ENCODE data around the gene WRNIP1. TPM values are rescaled to one million over a fixed set of nuclear protein-coding genes. Genes with fewer than 3 reads are reported as not detected.

The WRNIP1 gene
- total and polyA plus RNA-seq, 2 of the 13 experiments (the other 11 are each of a cell fraction or from before 2014, with no cell fraction given) = 77.7 to 90.3 TPM

DNA sequence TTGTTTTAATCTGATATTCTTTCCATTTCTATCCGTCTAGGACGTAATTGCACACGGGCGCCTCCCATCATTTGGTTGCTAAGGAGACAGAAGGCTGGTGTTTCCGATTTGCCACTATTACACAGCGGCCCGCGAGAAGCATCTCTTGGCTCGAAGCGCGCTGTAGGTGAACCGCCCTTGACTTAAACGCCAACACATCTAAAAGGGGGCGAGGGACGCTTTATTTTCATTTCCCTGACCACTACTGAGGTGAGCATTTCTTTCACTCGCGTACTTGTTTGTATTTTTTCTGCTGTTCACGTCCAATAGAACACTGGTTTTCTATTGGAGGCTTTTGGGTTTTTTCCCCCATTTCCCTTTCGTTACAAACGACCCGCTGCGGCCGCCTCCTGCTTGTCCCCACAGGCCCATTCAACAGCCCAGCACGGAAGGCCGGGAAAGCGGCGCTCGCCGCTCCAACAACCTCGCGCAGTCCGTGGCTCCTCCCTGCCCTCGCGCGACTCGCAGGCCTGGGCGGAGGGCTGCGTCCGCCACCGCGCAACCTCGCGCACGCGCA, 505 bp upstream of the WRNIP1 start (continued):
- TF ChIP-seq, protein P1, sequence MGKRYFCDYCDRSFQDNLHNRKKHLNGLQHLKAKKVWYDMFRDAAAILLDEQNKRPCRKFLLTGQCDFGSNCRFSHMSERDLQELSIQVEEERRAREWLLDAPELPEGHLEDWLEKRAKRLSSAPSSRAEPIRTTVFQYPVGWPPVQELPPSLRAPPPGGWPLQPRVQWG (CRISPR knock-in tag; IDR thresholded peaks at IDR 0.05; ENCODE audit: borderline replicate concordance, low read depth) = no peak
- TF ChIP-seq ZNF678 (CRISPR knock-in tag; IDR thresholded peaks at IDR 0.05) (no peak), SP4 (CRISPR knock-in tag; IDR thresholded peaks at IDR 0.05) (no peak), PCBP1 (IDR thresholded peaks at IDR 0.05; ENCODE audit: borderline replicate concordance, low read depth, low read length) (no peak), POLR2G (IDR thresholded peaks at IDR 0.05; ENCODE audit: low read depth, low read length) (peak; percentile 90), TBX2 (CRISPR knock-in tag; IDR thresholded peaks at IDR 0.05; ENCODE audit: borderline replicate concordance) (no peak), KDM6A (CRISPR knock-in tag; IDR thresholded peaks at IDR 0.05; ENCODE audit: low read depth) (no peak), NBN (conservative IDR thresholded peaks at IDR 0.05) (no peak), ZNF616 (CRISPR knock-in tag; IDR thresholded peaks at IDR 0.05; ENCODE audit: low read depth) (no peak), GFI1 (CRISPR knock-in tag; IDR thresholded peaks at IDR 0.05; ENCODE audit: borderline replicate concordance) (no peak), ZNF235 (CRISPR knock-in tag; IDR thresholded peaks at IDR 0.05; ENCODE audit: borderline replicate concordance) (no peak), CHD4 (IDR thresholded peaks at IDR 0.05; ENCODE audit: borderline replicate concordance, low read length) (no peak), ZNF615 (CRISPR knock-in tag; IDR thresholded peaks at IDR 0.05; ENCODE audit: borderline replicate concordance) (no peak), THAP11 (CRISPR knock-in tag; IDR thresholded peaks at IDR 0.05) (no peak), ZNF567 (CRISPR knock-in tag; IDR thresholded peaks at IDR 0.05; ENCODE audit: borderline replicate concordance) (no peak), GLI4 (CRISPR knock-in tag; IDR thresholded peaks at IDR 0.05; ENCODE audit: borderline replicate concordance) (no peak), SIX1 (CRISPR knock-in tag; IDR thresholded peaks at IDR 0.05; ENCODE audit: borderline replicate concordance) (no peak), SALL2 (CRISPR knock-in tag; IDR thresholded peaks at IDR 0.05) (no peak), LCORL (IDR thresholded peaks at IDR 0.05) (no peak), LCORL (CRISPR knock-in tag; IDR thresholded peaks at IDR 0.05) (no peak; the same call in 1 of the 2 replicates), GATAD2A (CRISPR knock-in tag; IDR thresholded peaks at IDR 0.05) (peak; percentile 40), ETV5 (CRISPR knock-in tag; IDR thresholded peaks at IDR 0.05; ENCODE audit: borderline replicate concordance) (no peak), CREM (IDR thresholded peaks at IDR 0.05) (no peak), CREM (CRISPR knock-in tag; IDR thresholded peaks at IDR 0.05) (no peak)
- TF ChIP-seq, protein P2, sequence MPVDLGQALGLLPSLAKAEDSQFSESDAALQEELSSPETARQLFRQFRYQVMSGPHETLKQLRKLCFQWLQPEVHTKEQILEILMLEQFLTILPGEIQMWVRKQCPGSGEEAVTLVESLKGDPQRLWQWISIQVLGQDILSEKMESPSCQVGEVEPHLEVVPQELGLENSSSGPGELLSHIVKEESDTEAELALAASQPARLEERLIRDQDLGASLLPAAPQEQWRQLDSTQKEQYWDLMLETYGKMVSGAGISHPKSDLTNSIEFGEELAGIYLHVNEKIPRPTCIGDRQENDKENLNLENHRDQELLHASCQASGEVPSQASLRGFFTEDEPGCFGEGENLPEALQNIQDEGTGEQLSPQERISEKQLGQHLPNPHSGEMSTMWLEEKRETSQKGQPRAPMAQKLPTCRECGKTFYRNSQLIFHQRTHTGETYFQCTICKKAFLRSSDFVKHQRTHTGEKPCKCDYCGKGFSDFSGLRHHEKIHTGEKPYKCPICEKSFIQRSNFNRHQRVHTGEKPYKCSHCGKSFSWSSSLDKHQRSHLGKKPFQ (CRISPR knock-in tag; IDR thresholded peaks at IDR 0.05; ENCODE audit: insufficient replicate concordance) = peak; percentile 17
- TF ChIP-seq, protein P3, sequence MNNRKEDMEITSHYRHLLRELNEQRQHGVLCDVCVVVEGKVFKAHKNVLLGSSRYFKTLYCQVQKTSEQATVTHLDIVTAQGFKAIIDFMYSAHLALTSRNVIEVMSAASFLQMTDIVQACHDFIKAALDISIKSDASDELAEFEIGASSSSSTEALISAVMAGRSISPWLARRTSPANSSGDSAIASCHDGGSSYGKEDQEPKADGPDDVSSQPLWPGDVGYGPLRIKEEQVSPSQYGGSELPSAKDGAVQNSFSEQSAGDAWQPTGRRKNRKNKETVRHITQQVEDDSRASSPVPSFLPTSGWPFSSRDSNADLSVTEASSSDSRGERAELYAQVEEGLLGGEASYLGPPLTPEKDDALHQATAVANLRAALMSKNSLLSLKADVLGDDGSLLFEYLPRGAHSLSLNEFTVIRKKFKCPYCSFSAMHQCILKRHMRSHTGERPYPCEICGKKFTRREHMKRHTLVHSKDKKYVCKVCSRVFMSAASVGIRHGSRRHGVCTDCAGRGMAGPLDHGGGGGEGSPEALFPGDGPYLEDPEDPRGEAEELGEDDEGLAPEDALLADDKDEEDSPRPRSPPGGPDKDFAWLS (CRISPR knock-in tag; IDR thresholded peaks at IDR 0.05; ENCODE audit: borderline replicate concordance) = no peak
- TF ChIP-seq, protein P4, sequence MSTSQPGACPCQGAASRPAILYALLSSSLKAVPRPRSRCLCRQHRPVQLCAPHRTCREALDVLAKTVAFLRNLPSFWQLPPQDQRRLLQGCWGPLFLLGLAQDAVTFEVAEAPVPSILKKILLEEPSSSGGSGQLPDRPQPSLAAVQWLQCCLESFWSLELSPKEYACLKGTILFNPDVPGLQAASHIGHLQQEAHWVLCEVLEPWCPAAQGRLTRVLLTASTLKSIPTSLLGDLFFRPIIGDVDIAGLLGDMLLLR (CRISPR knock-in tag; IDR thresholded peaks at IDR 0.05) = no peak
- TF ChIP-seq, protein P5, sequence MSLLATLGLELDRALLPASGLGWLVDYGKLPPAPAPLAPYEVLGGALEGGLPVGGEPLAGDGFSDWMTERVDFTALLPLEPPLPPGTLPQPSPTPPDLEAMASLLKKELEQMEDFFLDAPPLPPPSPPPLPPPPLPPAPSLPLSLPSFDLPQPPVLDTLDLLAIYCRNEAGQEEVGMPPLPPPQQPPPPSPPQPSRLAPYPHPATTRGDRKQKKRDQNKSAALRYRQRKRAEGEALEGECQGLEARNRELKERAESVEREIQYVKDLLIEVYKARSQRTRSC (CRISPR knock-in tag; IDR thresholded peaks at IDR 0.05; ENCODE audit: low read depth) = no peak

Measured in HepG2 (cell line).